GOT3 (cell line): Measurements from ENCODE around the gene KRTAP10-4.
"Not testable (repeated sequence)": the region's sequence is repeated elsewhere in the genome, so short reads cannot be mapped to it uniquely, and the experiment has no call there.

Experiments
- DNase-seq: peaks from one replicate; lab custom pipeline; 2025; ENCODE audit warnings: mixed read lengths; lab: John Stamatoyannopoulos, UW

Gene KRTAP10-4

GRCh38 chr21:44557491-44558328 is 15.8 kb upstream of the KRTAP10-4 start:
- no peak for DNase-seq

GRCh38 chr21:44558329-44558675 is 15.2 kb upstream of the KRTAP10-4 start:
- not testable (repeated sequence) for DNase-seq

GRCh38 chr21:44558695-44559094 is 14.8 kb upstream of the KRTAP10-4 start, which contains the start of gene KRTAP10-3:
TSS of gene KRTAP10-3 (minus strand) at chr21:44558795. CDS start at chr21:44558715, 80 bp downstream.
- no peak for DNase-seq

GRCh38 chr21:44564099-44564498 is 9.4 kb upstream of the KRTAP10-4 start:
- DNase-seq: no peak

GRCh38 chr21:44564886-44565598 is 8.5 kb upstream of the KRTAP10-4 start:
- no peak for DNase-seq

DNA sequence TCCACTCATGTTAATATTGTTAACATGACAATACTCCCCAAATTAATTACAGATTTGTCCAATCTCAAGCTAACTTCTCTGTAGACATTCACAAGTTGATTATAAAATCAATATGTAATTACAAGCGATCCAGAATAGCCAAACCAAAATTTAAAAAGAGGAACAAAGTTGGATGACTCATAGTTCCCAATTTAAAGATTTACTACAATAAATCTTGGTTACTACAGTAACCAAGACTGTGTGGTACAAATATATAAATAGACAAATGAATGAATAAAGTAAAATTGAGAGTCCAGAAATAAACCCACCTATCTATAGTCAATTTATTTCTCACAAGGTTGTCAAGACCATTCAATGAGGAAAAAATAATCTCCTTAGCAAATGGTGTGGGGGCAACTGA is 7.1 kb upstream of the KRTAP10-4 start:
- no peak for DNase-seq

DNA sequence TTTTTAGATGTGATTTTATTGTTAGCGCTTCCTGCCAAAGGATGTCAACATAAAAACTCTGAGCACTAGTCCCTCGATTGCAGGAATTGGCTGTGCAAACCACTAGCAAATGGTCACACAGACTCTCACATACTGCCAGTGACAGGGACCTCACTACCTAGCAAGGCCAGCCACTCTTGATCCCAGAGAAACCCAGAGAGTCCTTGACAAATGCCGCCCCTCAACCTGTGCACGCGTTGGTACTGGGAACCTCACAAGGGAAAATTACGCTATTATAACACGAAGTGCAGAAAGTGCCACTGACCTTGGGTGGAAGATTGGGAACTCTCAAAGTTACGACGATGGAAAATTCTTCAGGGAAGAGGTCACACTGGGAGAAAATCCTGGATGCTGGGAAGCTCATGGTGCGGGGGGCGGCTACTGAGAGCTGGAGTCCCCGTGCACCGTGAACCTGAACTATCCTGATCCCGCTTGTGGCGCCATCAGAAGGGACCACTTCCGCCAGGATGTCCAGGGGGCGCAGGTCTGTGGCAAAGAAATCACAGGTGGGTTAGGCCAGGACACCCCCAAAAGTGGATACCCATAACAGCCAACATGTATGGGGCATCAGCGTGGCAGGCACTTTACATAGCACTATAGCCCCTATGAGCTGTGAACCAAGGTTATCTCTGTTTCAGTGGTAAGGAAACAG is 5.9 kb upstream of the KRTAP10-4 start:
- no peak for DNase-seq

DNA sequence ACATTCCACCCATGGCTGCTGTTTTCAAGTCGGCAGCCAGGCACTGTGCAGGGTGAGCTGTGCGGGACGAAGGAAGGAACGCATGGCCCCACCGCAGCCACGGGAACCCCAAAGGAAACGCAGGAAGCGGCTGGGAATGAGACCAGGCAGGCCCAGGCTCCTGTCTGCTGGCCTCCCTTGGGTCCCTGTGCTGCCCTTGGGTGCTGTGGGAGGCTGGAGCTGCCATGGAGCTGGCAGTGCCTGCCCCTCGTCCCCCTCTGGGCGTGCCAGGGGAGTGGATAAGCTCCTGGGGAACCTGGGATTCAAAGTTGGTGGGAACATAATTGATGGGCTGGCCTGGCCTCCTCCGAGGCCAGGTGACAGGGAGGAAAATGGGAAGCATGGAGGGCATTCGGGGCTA is 5.3 kb upstream of the KRTAP10-4 start:
- no peak for DNase-seq

- no peak for DNase-seq
Observed at GRCh38 chr21:44568667-44569556, 4.6 kb upstream of the KRTAP10-4 start.

DNA sequence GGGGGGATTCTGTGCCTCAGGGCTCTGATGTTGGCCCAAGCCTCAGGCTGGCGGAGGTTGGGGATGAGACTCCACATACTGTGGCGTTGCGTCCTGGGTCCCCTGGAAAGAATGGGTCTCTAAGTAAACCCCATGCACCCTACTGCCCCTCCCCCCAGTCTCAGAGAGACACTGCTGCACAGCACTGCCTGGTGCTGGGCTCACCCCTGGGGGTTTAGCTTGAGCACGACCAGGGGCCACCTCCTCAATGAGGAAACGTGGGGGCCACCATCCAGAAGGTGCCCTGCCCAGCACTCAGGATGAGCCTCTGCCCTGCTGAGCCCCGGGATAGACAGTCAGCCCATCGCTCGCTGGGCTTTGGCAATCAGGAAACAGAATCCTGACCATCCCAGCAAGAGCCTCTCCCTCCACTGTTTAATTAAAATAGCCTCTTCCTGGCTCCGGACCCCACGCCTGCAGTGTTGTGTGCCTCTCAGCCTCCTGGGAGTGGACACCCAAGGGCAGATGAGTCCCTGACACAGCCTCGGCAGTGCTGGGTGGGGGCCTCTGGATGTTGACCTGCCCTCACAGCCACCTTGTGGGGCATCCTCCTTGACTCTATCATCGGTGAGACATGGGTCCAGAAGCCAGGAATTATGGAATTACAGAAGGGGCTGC is 3.5 kb upstream of the KRTAP10-4 start:
- no peak for DNase-seq

GRCh38 chr21:44571296-44571695 is 2.2 kb upstream of the KRTAP10-4 start:
- DNase-seq: no peak

GRCh38 chr21:44571844-44572782 is 1.4 kb upstream of the KRTAP10-4 start:
- DNase-seq: no peak

GRCh38 chr21:44572959-44573583 is 458 bp upstream of the KRTAP10-4 start:
- no peak for DNase-seq

- DNase-seq: no peak
Observed at GRCh38 chr21:44574457-44575306, 1.2 kb downstream of the KRTAP10-4 start.

DNA sequence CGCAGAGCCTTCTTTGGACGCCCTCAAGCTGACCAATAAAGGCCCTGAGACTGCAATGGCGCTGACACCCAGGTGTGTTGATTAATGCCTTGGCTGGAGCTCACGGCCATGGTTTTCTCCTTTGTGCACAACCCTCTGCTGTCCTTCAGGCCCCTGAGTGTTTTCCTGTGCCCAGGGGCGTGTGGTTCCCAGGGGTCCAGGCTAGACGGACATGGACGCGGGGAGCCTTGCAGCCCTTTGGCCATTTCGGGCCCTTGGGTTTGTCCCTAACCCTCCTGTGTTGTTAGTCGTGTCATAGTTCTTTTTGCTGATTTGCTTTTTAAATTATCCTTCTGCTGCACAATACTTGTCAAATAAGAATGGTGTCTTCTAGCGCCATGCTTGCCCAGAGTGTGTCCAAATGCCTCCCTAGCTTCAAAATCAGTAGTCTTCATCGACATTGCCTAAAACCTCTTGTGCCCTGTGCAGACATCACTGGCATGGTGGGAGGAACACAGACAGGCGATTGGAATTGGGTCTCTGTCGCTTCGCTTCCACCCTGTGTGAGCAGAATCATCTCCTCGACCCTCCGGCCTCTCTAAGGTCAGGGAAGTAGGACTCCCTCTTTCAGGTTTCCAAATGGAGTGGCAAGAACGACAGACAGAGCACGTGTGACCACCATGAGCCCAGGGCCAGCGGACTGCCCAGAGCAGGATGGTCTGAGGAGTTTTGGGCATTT is 1.9 kb downstream of the KRTAP10-4 start:
- no peak for DNase-seq

DNA sequence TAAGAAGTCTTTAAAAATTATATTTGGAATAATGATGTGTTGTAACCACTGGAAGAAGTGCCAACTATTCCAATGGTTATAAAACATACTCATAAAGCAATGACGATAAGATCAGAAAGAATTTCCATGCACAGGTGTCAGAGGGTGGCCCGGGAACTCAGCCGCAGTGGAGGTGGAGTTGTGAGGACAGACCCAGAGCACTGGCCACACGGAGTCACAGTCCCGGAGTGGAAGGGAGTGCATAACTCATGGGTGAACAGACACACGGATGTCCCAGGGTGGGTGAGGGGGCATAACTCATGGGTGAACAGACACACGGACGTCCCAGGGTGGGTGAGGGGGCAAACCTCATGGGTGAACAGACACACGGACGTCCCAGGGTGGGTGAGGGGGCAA is 2.5 kb downstream of the KRTAP10-4 start:
- no peak for DNase-seq

DNA sequence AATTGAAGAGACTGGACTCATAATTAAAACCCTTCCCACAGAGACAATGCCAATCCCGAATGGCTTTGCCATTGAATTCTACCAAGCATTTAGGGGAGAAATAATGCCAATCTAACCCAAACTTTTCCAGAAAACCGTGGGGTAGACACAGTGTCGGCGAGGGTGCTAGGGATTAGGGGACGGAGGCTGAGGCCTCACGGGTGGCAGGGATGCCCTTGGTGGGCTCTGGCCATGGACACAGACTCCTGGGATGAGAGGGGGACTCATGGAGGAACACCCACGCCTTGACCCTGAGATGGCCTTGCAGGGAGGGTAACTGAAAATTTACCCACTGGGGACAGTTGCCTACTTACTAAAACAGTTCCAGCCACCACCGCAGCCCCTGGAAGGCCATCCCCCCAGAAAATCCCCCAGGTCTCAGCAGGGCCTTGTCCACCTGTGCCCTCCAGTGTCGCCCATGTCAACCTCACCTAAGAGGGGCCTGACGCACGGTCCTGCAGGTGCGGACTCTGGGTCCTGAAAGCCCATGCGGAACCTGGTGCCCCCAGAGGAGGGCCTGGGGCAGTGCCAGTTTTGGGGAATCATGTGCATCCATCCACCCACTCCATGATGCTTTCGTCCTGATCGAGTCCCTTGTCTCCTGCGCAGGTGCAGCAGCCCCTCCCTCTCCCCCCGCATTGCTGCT is 5.0 kb downstream of the KRTAP10-4 start:
- no peak for DNase-seq
